Fibroblast of gingiva (primary cell): ENCODE data around the gene PIP4K2C.
"Not testable (repeated sequence)": the region's sequence is repeated elsewhere in the genome, so short reads cannot be mapped to it uniquely, and the experiment has no call there.

ENCODE experiments used
- DNase-seq: peaks from one replicate; pipeline ENCODE4 v3.0.0-alpha.2; 2011; ENCODE audit warnings: low read depth

Gene PIP4K2C

GRCh38 chr12:57609781-57610553 lies 19.0 kb downstream of the PIP4K2C start:
- DNase-seq = no peak

- no peak for DNase-seq
Observed at GRCh38 chr12:57610554-57611107, 19.6 kb downstream of the PIP4K2C start.

GRCh38 chr12:57611108-57611826 lies 20.3 kb downstream of the PIP4K2C start, which contains the start of gene ARHGEF25:
ARHGEF25 (plus strand) TSS chr12:57611435; CDS start chr12:57611895, 460 bp downstream.
- peak; percentile 53 for DNase-seq

GRCh38 chr12:57611827-57612710 lies 21.1 kb downstream of the PIP4K2C start:
- no peak for DNase-seq

GRCh38 chr12:57612711-57613426 lies 21.9 kb downstream of the PIP4K2C start:
- DNase-seq = no peak

GRCh38 chr12:57613427-57614109 lies 22.6 kb downstream of the PIP4K2C start:
- no peak for DNase-seq

- DNase-seq = peak; percentile 9
Observed at GRCh38 chr12:57614178-57614947, 23.4 kb downstream of the PIP4K2C start.

GRCh38 chr12:57614948-57615500 lies 24.0 kb downstream of the PIP4K2C start:
- no peak for DNase-seq

GRCh38 chr12:57615637-57616036 lies 24.6 kb downstream of the PIP4K2C start:
- no peak for DNase-seq

GRCh38 chr12:57616383-57617101 lies 25.6 kb downstream of the PIP4K2C start:
- DNase-seq = no peak

- no peak for DNase-seq
Observed at GRCh38 chr12:57617942-57618341, 26.9 kb downstream of the PIP4K2C start.

GRCh38 chr12:57618431-57618830 lies 27.4 kb downstream of the PIP4K2C start:
- DNase-seq = not testable (repeated sequence)

GRCh38 chr12:57618966-57619433 lies 28.0 kb downstream of the PIP4K2C start:
- no peak for DNase-seq

- DNase-seq = no peak
Observed at GRCh38 chr12:57619434-57620244, 28.6 kb downstream of the PIP4K2C start.

- no peak for DNase-seq
Observed at GRCh38 chr12:57620245-57620935, 29.4 kb downstream of the PIP4K2C start.

- DNase-seq = no peak
Observed at GRCh38 chr12:57620936-57621496, 30.0 kb downstream of the PIP4K2C start.
